ENCODE data around the gene LRP1B.

The LRP1B gene

DNA sequence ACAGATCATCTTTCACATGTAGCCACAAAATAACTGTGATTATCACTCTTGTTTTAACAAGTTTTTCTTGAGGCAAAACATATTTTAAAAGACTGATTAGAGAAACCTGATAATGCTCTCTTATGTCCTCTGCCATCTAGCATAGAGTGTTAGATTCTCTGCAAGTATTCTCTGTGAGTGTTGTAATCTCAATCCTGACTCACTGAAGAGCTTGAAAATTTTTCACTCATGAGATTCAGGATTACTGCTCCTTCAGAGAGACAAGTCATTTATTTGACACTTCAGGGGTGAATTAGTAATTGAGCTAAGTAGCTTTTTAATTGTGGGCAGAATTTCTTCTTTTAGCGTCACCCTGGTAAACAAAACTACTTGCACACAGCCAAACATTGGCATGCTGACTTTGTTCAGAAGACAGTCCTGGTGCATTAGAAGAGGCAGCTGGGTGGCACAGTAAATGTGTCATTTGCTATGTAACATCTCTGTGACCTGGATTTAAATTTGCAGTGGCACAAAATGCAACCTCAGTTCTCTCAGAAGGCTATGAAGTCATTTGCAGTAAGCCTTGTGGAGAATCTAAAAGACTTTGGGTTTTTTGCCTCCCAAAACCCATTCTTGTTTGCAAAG, 172.9 kb downstream of the LRP1B start:
- Histone ChIP-seq H3K27ac (ENCODE audit: low read depth, low read length) (no peak overlapping the region), H3K9ac (ENCODE audit: low read length) (no peak overlapping the region), H3K4me1 (ENCODE audit: control insufficient read depth, insufficient read depth, low read length) (peaks cover 4% of the 10 kb centered on the region; the same call in 1 of the 2 replicates), H3K27me3 (ENCODE audit: control insufficient read depth, insufficient read depth, low read length) (no peaks in the 10 kb centered on the region), H3K4me3 (ENCODE audit: low read depth, low read length) (no peak overlapping the region), H3K36me3 (ENCODE audit: control insufficient read depth, insufficient read depth, low read length) (no peaks in the 10 kb centered on the region), H3K9me3 (ENCODE audit: control insufficient read depth, insufficient read depth, low read depth, low read length) (no peaks in the 10 kb centered on the region)

DNA sequence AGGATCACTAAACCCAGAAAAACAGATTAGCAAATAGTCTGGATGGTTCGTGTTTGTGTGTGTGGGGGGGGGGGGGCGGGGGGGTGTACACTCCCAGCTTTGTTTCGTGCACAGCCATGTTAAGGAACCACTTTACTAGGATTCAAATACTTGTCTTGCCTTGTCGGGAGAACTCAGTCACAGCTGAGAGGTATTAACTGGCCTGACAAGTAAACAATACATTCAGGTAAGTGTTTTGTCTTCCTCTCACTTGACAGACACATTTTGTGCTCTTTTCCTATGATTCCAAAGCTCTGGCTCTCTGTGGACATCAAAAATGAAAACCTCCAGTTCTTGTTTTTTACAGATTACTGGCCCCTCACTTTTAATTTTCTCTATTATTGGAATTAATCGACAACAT, 173.5 kb downstream of the LRP1B start:
- Histone ChIP-seq H3K27me3 (ENCODE audit: control insufficient read depth, insufficient read depth, low read length) (no peaks in the 10 kb centered on the region), H3K27ac (ENCODE audit: low read depth, low read length) (no peak overlapping the region), H3K4me3 (ENCODE audit: low read depth, low read length) (no peak overlapping the region), H3K9me3 (ENCODE audit: control insufficient read depth, insufficient read depth, low read depth, low read length) (no peaks in the 10 kb centered on the region), H3K36me3 (ENCODE audit: control insufficient read depth, insufficient read depth, low read length) (no peaks in the 10 kb centered on the region), H3K4me1 (ENCODE audit: control insufficient read depth, insufficient read depth, low read length) (peaks cover 4% of the 10 kb centered on the region; the same call in 1 of the 2 replicates), H3K9ac (ENCODE audit: low read length) (no peak overlapping the region)

GRCh38 chr2:141947396-141948114, 183.3 kb downstream of the LRP1B start:
- Histone ChIP-seq H3K27me3 (ENCODE audit: control insufficient read depth, insufficient read depth, low read length) (no peaks in the 10 kb centered on the region), H3K9me3 (ENCODE audit: control insufficient read depth, insufficient read depth, low read depth, low read length) (no peaks in the 10 kb centered on the region), H3K4me3 (ENCODE audit: low read depth, low read length) (no peak overlapping the region), H3K9ac (ENCODE audit: low read length) (no peak overlapping the region), H3K4me1 (ENCODE audit: control insufficient read depth, insufficient read depth, low read length) (no peaks in the 10 kb centered on the region), H3K36me3 (ENCODE audit: control insufficient read depth, insufficient read depth, low read length) (no peaks in the 10 kb centered on the region), H3K27ac (ENCODE audit: low read depth, low read length) (no peak overlapping the region)

- Histone ChIP-seq H3K27me3 (ENCODE audit: control insufficient read depth, insufficient read depth, low read length) (no peaks in the 10 kb centered on the region), H3K27ac (ENCODE audit: low read depth, low read length) (no peak overlapping the region), H3K9me3 (ENCODE audit: control insufficient read depth, insufficient read depth, low read depth, low read length) (no peaks in the 10 kb centered on the region), H3K36me3 (ENCODE audit: control insufficient read depth, insufficient read depth, low read length) (no peaks in the 10 kb centered on the region), H3K4me1 (ENCODE audit: control insufficient read depth, insufficient read depth, low read length) (no peaks in the 10 kb centered on the region), H3K9ac (ENCODE audit: low read length) (no peak overlapping the region), H3K4me3 (ENCODE audit: low read depth, low read length) (no peak overlapping the region)
Measured at GRCh38 chr2:141946016-141946415, 184.8 kb downstream of the LRP1B start.

DNA sequence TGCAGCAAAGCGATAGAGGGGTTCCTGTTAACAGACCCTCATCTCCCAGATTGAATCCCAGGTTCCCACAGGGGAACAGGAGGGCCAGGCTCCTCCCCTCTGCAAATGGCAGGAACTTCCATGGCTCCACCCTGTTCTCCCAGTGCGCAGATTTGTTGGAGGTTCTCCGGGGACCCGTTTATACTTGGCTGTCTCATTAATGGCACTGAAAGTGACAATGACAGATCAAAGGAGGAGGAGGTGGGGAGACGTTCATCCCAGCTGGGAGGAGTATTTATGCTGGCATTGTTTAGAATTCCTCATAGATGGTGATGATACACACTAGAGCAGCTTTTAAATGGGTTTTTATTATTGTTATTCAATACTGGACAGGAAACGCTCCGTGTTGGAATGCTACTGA, 186.9 kb downstream of the LRP1B start:
- no peaks in the 10 kb centered on the region for H3K4me1 ChIP-seq (ENCODE audit: control insufficient read depth, insufficient read depth, low read length)
- no peaks in the 10 kb centered on the region for H3K27me3 ChIP-seq (ENCODE audit: control insufficient read depth, insufficient read depth, low read length)
- H3K27ac ChIP-seq (ENCODE audit: low read depth, low read length), result no peak overlapping the region
- H3K9me3 ChIP-seq (ENCODE audit: control insufficient read depth, insufficient read depth, low read depth, low read length), result no peaks in the 10 kb centered on the region
- no peak overlapping the region for H3K4me3 ChIP-seq (ENCODE audit: low read depth, low read length)
- no peaks in the 10 kb centered on the region for H3K36me3 ChIP-seq (ENCODE audit: control insufficient read depth, insufficient read depth, low read length)
- no peak overlapping the region for H3K9ac ChIP-seq (ENCODE audit: low read length)

GRCh38 chr2:141942006-141942789, 188.6 kb downstream of the LRP1B start:
- no peaks in the 10 kb centered on the region for H3K27me3 ChIP-seq (ENCODE audit: control insufficient read depth, insufficient read depth, low read length)
- H3K9me3 ChIP-seq (ENCODE audit: control insufficient read depth, insufficient read depth, low read depth, low read length), result no peaks in the 10 kb centered on the region
- no peaks in the 10 kb centered on the region for H3K36me3 ChIP-seq (ENCODE audit: control insufficient read depth, insufficient read depth, low read length)
- no peak overlapping the region for H3K9ac ChIP-seq (ENCODE audit: low read length)
- H3K4me3 ChIP-seq (ENCODE audit: low read depth, low read length), result no peak overlapping the region
- H3K4me1 ChIP-seq (ENCODE audit: control insufficient read depth, insufficient read depth, low read length), result no peaks in the 10 kb centered on the region
- H3K27ac ChIP-seq (ENCODE audit: low read depth, low read length), result no peak overlapping the region

- H3K4me1 ChIP-seq (ENCODE audit: control insufficient read depth, insufficient read depth, low read length), result no peaks in the 10 kb centered on the region
- H3K9me3 ChIP-seq (ENCODE audit: control insufficient read depth, insufficient read depth, low read depth, low read length), result no peaks in the 10 kb centered on the region
- no peak overlapping the region for H3K4me3 ChIP-seq (ENCODE audit: low read depth, low read length)
- no peaks in the 10 kb centered on the region for H3K36me3 ChIP-seq (ENCODE audit: control insufficient read depth, insufficient read depth, low read length)
- H3K9ac ChIP-seq (ENCODE audit: low read length), result no peak overlapping the region
- H3K27me3 ChIP-seq (ENCODE audit: control insufficient read depth, insufficient read depth, low read length), result no peaks in the 10 kb centered on the region
- no peak overlapping the region for H3K27ac ChIP-seq (ENCODE audit: low read depth, low read length)
Measured at GRCh38 chr2:141941210-141941714, 189.6 kb downstream of the LRP1B start.

- H3K36me3 ChIP-seq (ENCODE audit: control insufficient read depth, insufficient read depth, low read length), result no peaks in the 10 kb centered on the region
- no peak overlapping the region for H3K4me3 ChIP-seq (ENCODE audit: low read depth, low read length)
- H3K27ac ChIP-seq (ENCODE audit: low read depth, low read length), result no peak overlapping the region
- H3K4me1 ChIP-seq (ENCODE audit: control insufficient read depth, insufficient read depth, low read length), result no peaks in the 10 kb centered on the region
- H3K9me3 ChIP-seq (ENCODE audit: control insufficient read depth, insufficient read depth, low read depth, low read length), result no peaks in the 10 kb centered on the region
- no peaks in the 10 kb centered on the region for H3K27me3 ChIP-seq (ENCODE audit: control insufficient read depth, insufficient read depth, low read length)
- H3K9ac ChIP-seq (ENCODE audit: low read length), result no peak overlapping the region
Measured at GRCh38 chr2:141940709-141941108, 190.1 kb downstream of the LRP1B start.

- Histone ChIP-seq H3K27me3 (ENCODE audit: control insufficient read depth, insufficient read depth, low read length) (no peaks in the 10 kb centered on the region), H3K36me3 (ENCODE audit: control insufficient read depth, insufficient read depth, low read length) (no peaks in the 10 kb centered on the region), H3K9ac (ENCODE audit: low read length) (no peak overlapping the region), H3K27ac (ENCODE audit: low read depth, low read length) (no peak overlapping the region), H3K4me1 (ENCODE audit: control insufficient read depth, insufficient read depth, low read length) (no peaks in the 10 kb centered on the region), H3K4me3 (ENCODE audit: low read depth, low read length) (no peak overlapping the region), H3K9me3 (ENCODE audit: control insufficient read depth, insufficient read depth, low read depth, low read length) (no peaks in the 10 kb centered on the region)
Measured at GRCh38 chr2:141933226-141933625, 197.6 kb downstream of the LRP1B start.

DNA sequence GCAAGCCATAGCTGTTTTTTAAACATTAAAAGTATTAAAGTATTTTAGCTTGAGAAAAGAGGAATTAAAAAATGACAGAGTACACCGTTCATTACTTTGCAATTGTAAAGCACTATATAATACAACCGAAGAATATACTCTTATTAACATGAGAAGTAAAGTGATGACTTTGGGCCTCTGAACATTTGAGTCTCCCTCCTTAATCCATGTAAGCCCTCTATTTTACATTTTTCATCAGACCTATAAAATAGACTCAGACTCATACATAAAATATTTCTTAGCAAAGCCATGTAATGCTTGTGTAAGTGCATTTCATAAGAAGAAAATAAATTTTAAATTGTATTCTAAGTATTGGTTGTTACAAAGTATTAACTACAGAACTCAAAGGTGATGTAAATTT, 198.6 kb downstream of the LRP1B start:
- no peaks in the 10 kb centered on the region for H3K36me3 ChIP-seq (ENCODE audit: control insufficient read depth, insufficient read depth, low read length)
- H3K9ac ChIP-seq (ENCODE audit: low read length), result no peak overlapping the region
- H3K27ac ChIP-seq (ENCODE audit: low read depth, low read length), result no peak overlapping the region
- no peaks in the 10 kb centered on the region for H3K9me3 ChIP-seq (ENCODE audit: control insufficient read depth, insufficient read depth, low read depth, low read length)
- no peaks in the 10 kb centered on the region for H3K27me3 ChIP-seq (ENCODE audit: control insufficient read depth, insufficient read depth, low read length)
- H3K4me3 ChIP-seq (ENCODE audit: low read depth, low read length), result no peak overlapping the region
- no peaks in the 10 kb centered on the region for H3K4me1 ChIP-seq (ENCODE audit: control insufficient read depth, insufficient read depth, low read length)

DNA sequence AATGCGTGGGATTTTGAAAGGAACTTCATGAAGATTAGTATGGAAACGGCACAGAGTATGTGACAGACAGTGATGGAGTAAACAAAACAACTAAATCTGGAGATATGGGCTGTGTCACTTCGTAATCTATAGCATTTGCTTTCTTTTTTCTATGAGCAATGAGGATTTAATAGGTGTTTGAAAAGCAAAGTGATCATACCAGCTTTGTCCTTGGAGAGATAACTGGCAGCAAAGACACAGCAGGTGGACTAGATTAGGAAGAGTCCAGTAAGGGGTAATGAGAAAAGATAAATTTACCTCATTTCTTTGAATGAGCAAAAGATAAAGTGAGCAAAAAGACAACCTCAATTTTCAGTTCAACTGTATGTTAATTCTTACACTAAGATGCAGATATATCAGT, 199.0 kb downstream of the LRP1B start:
- Histone ChIP-seq H3K27ac (ENCODE audit: low read depth, low read length) (no peak overlapping the region), H3K27me3 (ENCODE audit: control insufficient read depth, insufficient read depth, low read length) (no peaks in the 10 kb centered on the region), H3K36me3 (ENCODE audit: control insufficient read depth, insufficient read depth, low read length) (no peaks in the 10 kb centered on the region), H3K4me1 (ENCODE audit: control insufficient read depth, insufficient read depth, low read length) (no peaks in the 10 kb centered on the region), H3K9me3 (ENCODE audit: control insufficient read depth, insufficient read depth, low read depth, low read length) (no peaks in the 10 kb centered on the region), H3K4me3 (ENCODE audit: low read depth, low read length) (no peak overlapping the region), H3K9ac (ENCODE audit: low read length) (no peak overlapping the region)
